Hematopoietic multipotent progenitor cell treated with erythropoietin and hydrocortisone succinate and interleukin-3 and kit ligand, for 15 days (in vitro differentiated cells): ENCODE results near the gene FLAD1.

Experiments used
- DNase-seq: peaks from one replicate; pipeline ENCODE4 v3.0.0-alpha.2; 2015; ENCODE audit warnings: low spot score

Gene FLAD1

GRCh38 chr1:155005076-155006011, 22.2 kb downstream of the FLAD1 start:
- DNase-seq, result peak; percentile 28

GRCh38 chr1:155006601-155007101, 23.5 kb downstream of the FLAD1 start:
- DNase-seq, result peak; percentile 59

GRCh38 chr1:155007251-155007828, 24.2 kb downstream of the FLAD1 start:
- no peak for DNase-seq

- DNase-seq, result no peak
These were observed 25.1 kb downstream of the FLAD1 start for GRCh38 chr1:155008015-155008941.

- no peak for DNase-seq
These were observed 26.1 kb downstream of the FLAD1 start for GRCh38 chr1:155009221-155009711.

GRCh38 chr1:155009742-155010141, 26.6 kb downstream of the FLAD1 start:
- no peak for DNase-seq

GRCh38 chr1:155010211-155010918, 27.2 kb downstream of the FLAD1 start:
- no peak for DNase-seq

GRCh38 chr1:155011004-155011416, 27.9 kb downstream of the FLAD1 start:
- no peak for DNase-seq

- no peak for DNase-seq
These were observed 28.4 kb downstream of the FLAD1 start for GRCh38 chr1:155011437-155012025.

GRCh38 chr1:155012026-155012546, 28.9 kb downstream of the FLAD1 start:
- peak; percentile 81 for DNase-seq

- DNase-seq, result no peak
These were observed 29.8 kb downstream of the FLAD1 start for GRCh38 chr1:155012776-155013602.

GRCh38 chr1:155013632-155014031, 30.5 kb downstream of the FLAD1 start:
- DNase-seq, result no peak

GRCh38 chr1:155014709-155015508, 31.8 kb downstream of the FLAD1 start:
- no peak for DNase-seq

- no peak for DNase-seq
These were observed 32.5 kb downstream of the FLAD1 start for GRCh38 chr1:155015527-155016230.

GRCh38 chr1:155016231-155016831, 33.2 kb downstream of the FLAD1 start:
- no peak for DNase-seq

- DNase-seq, result peak; percentile 83
These were observed 34.1 kb downstream of the FLAD1 start for GRCh38 chr1:155017041-155017945.

- no peak for DNase-seq
These were observed 34.8 kb downstream of the FLAD1 start for GRCh38 chr1:155017946-155018316.
